GM18868 (cell line): ENCODE data around the gene SRPK1.

Experiments used
- ATAC-seq: cut with Tn5 transposase; IDR thresholded peaks from one replicate; pipeline ENCODE4 v1.9.1; 2021; ENCODE audit warnings: mild to moderate bottlenecking, moderate library complexity; ENCODE audit not compliant: unreplicated experiment

The SRPK1 gene

GRCh38 chr6:35903679-35904078, 17.2 kb downstream of the SRPK1 start:
- ATAC-seq: no peak

DNA sequence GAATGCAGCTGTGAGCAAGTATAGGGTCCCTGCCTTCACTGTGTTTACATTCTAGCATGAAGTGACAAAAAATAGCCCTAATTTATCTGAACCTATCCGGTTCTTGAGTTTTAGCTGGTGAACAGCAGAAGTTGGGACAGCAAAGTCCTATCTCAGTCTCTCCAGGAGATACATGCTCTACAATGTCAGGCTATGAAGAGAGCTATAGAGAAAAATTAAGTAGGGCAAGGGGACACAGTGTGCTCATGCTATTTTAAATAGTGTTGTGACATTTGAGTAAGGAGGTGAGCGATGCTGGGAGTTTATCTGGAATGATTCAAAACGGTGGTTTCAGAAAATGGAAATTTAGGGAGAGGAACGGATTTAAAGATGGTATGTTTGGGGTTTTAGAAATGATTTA, 20.4 kb downstream of the SRPK1 start:
- no peak for ATAC-seq

DNA sequence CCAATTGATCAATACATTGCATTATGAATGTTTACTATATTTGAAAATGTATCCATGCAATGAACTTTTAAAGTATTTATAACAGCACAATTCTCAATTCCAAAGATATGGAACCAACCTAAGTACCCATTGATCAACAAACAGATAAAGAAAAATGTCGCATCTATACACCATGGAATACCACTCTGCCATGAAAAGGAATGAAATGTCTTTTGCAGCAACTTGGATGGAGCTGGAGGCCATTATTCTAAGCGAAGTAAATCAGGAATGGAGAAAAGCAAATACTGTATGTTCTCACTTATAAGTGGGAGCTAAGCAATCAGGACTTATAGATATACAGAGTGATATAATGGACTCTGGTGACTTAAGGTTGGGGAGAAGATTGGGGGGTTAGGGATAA, 22.9 kb downstream of the SRPK1 start:
- no peak for ATAC-seq

DNA sequence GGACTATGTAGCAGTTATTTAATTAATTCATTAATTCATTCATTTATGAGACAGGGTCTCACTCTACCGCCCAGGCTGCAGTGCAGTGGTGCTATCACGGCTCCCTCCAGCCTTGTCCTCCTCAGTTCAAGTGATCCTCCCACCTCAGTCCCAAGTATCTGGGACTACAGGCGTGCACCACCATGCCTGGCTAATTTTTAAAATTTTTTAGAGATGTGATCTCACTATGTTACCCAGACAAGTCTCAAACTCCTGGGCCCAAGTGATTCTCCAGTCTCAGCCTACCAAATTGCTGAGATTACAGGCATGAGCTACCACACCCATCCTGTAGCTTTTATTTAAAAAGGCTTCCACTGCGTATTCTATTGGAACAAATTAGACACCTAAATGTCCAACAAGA, 23.4 kb downstream of the SRPK1 start:
- ATAC-seq: no peak

GRCh38 chr6:35897036-35897435, 23.9 kb downstream of the SRPK1 start:
- ATAC-seq: no peak

DNA sequence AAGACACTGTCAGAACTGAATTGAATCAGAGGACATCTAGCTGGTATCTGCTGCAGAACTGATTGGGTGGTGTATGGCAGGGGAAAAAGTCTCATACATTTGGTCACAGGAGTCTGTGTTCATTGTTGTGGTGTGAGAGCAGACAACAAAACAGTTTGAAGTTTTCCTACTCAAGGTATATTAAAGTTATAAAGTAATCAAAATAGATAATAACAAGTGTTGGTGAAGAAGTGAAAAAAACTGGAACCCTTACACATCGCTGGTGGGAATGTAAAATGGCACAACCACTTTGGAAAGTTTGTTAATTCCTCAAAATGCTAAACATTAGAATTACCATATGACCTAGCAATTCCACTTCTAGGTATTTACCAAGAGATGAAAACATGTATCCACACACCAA, 24.7 kb downstream of the SRPK1 start:
- ATAC-seq: no peak

GRCh38 chr6:35895560-35895959, 25.3 kb downstream of the SRPK1 start:
- ATAC-seq: no peak

GRCh38 chr6:35894776-35895175, 26.1 kb downstream of the SRPK1 start:
- ATAC-seq: no peak

GRCh38 chr6:35893246-35893645, 27.7 kb downstream of the SRPK1 start:
- ATAC-seq: peak; percentile 49

DNA sequence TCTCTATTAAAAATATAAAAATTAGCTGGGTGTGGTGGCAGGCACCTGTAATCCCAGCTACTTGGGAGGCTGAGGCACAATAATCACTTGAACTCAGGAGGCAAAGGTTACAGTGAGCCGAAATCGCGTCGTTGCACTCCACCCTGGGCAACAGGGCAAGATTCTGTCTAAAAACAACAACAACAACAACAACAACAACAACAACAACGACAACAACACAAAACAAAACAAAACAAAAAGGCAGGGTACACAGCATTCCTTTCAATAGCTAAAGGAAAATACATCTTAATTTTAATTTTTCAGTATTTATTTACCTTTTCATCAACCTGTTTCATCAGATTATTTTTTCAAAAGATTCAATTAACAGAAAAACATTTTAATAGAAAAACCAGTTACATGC, 28.4 kb downstream of the SRPK1 start:
- no peak for ATAC-seq

- ATAC-seq: no peak
Measured at GRCh38 chr6:35879151-35879550, 41.7 kb downstream of the SRPK1 start.

GRCh38 chr6:35876902-35877301, 44.0 kb downstream of the SRPK1 start:
- ATAC-seq: no peak

DNA sequence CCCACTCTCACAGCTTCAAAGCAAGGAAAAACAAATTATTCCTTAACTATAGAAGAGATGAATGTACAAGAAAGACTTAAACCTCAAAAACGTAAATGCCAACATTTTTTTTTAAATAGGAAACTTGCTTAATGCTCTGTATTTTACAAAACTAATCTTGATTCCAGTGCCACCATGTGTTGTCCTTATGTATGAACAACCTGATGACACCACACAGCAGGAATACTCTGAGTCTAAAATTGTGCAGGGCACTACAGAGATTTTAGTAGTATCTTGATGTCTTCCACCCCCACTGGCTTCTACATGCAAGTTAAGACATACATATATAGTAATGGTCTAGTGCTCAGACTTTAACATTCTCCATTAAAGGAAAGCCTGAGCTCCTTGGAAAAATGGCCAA, 46.2 kb downstream of the SRPK1 start:
- no peak for ATAC-seq

DNA sequence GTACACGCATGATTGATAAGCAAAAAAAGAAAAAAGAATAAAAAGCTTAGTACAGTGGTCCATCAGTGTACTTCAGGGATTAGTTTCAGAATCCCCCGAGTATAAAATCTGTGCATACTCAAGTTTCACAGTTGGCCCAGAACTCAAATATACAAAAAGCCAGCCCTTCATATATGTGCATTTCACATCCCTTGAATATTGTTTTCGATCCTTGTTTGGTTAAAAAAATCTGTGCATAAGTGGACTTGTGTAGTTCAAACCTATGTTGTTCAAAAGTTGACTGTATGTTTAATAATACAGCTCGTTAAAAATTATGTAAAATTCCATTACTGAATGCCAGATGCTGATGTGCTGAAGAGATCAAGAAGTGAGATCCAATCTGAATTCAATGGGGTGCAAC, 61.5 kb downstream of the SRPK1 start:
- ATAC-seq: no peak

GRCh38 chr6:35857853-35858252, 63.0 kb downstream of the SRPK1 start:
- no peak for ATAC-seq

GRCh38 chr6:35856250-35856649, 64.6 kb downstream of the SRPK1 start:
- ATAC-seq: no peak

GRCh38 chr6:35852994-35853393, 67.9 kb downstream of the SRPK1 start:
- ATAC-seq: no peak

GRCh38 chr6:35850208-35850607, 70.7 kb downstream of the SRPK1 start:
- ATAC-seq: no peak

DNA sequence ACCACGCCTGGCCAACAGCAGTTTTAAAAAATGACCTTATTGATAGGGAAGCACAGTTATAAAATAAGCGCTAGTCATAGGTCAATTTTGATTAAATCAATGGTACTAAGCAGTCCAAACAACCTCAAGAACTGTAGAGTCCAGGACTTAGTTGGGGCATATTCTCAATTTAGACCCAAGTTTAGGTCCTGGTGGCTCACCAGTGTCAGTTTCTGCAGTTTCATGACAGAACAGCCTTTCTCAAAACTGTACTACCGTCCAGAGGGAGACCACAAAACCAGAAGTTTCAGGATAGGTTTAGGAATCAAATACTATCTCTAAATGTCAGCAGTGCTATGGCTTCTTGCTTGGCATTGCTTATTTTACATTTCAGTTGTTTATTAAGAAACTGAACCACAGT, 76.6 kb downstream of the SRPK1 start:
- no peak for ATAC-seq

- no peak for ATAC-seq
Measured at GRCh38 chr6:35842381-35842780, 78.5 kb downstream of the SRPK1 start.

DNA sequence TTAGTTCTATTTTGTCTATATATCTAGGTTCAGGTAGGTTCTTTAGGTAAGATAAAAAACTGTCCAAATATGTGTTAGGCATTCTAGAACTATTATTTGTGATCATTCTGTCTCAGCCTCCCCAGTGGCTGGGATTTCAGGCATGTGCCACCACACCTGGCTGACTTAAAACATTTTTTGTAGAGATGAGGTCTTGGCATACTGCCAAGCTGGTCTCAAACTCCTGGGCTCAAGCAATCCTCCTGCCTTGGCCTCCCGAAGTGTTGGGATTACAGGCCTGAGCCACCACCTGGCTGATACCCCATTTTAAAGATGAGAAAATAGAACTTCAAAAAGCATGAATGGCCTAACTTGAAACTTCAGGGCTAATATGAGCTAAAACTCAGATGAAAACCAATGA, 81.9 kb downstream of the SRPK1 start:
- ATAC-seq: no peak

- ATAC-seq: no peak
Measured at GRCh38 chr6:35833536-35833935, 87.4 kb downstream of the SRPK1 start.

DNA sequence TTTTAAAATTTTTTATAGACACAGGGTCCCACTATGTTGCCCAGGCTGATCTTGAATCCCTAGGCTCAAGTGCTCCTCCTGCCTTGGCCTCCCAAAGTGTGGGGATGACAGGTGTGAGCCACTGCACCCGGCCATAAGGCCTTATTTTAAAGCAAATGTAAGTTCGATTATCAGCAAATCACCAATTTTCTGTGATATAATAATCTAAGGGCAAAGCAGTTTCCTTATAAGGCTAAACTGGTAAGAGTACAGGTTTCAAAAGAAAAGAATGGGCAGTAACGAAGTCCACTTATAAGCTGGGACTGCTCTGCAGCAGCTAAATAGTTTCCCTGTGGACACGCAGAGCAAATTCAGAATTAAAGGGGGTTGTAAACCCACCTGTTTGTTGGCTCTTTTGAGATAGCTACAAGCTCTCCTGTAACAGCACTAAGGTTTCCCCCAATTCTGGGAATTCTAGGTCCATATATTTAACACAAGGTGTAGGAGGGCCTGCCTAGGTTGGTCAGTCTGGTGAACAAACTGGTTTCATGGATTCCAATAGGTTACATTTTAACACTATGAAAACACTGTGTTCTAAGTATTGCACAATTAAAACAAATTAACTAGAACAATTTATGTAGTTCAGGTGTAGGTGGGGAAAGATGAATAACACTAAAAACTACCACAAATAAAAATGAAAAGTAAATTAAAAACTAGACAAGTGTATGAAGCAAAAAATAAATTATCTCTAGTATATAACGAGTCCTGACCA, 89.5 kb downstream of the SRPK1 start:
- no peak for ATAC-seq
